Measurements from ENCODE around the gene RET. TPM values are rescaled to one million over a fixed set of nuclear protein-coding genes. Genes with fewer than 3 reads are reported as not detected.

The RET gene
- total and polyA plus RNA-seq, 2 of the 8 experiments (the other 6 are each of a cell fraction or from before 2014, with no cell fraction given): 6.7 to 8.4 TPM

GRCh38 chr10:43174969-43175368 is 98.1 kb downstream of the RET start:
- WGBS, 2 experiments (ENCODE audit: extremely low coverage in 1 of 2, insufficient coverage in 1 of 2, insufficient read length in 1 of 2, insufficient replicate concordance in 2 of 2, low coverage in 1 of 2, low lambda C conversion rate in 2 of 2, missing lambda C conversion rate in 1 of 2): 82% methylated on average over 6 of the region's 6 CpGs; no CpG with 5 or more reads in 1 of the 2 experiments
- Histone ChIP-seq H3K79me2 (ENCODE audit: control insufficient read depth in 1 of 2, insufficient read depth in 2 of 2, low read length in 2 of 2) (no peaks in the 10 kb centered on the region), H3K9me3 (ENCODE audit: insufficient read depth in 2 of 2, low read depth in 1 of 2, low read length in 1 of 2) (no peaks in the 10 kb centered on the region), H3K23ac (ENCODE audit: insufficient read length) (no peak overlapping the region), H2BK20ac (ENCODE audit: low read length) (no peak overlapping the region), H4K20me1 (replicated peaks in 1 of 2; ENCODE audit: control insufficient read depth in 1 of 2, insufficient read depth in 2 of 2, low read length in 2 of 2) (peaks cover 0 to 5% of the 10 kb centered on the region in 2 experiments), H4K5ac (ENCODE audit: insufficient read length, low read depth, low read length) (no peak overlapping the region), H3K27me3 (replicated peaks in 1 of 4; ENCODE audit: control insufficient read depth in 3 of 4, extremely low read depth in 1 of 4, insufficient read depth in 3 of 4, low read length in 3 of 4) (no peaks in the 10 kb centered on the region), H3K4me1 (replicated peaks in 1 of 4; ENCODE audit: control insufficient read depth in 3 of 4, insufficient read depth in 4 of 4, low read length in 3 of 4) (no peaks in the 10 kb centered on the region; a peak in 1 of 7 replicates), H3K23me2 (ENCODE audit: low read depth, low read length) (no peaks in the 10 kb centered on the region; the same call in 1 of the 2 replicates), H3K9ac (replicated peaks in 1 of 4; ENCODE audit: extremely low read depth in 1 of 4, low read depth in 3 of 4, low read length in 3 of 4) (no peak overlapping the region), H3K14ac (ENCODE audit: insufficient read length) (no peak overlapping the region), H2AK5ac (ENCODE audit: low read depth, low read length) (no peak overlapping the region), H3K79me1 (ENCODE audit: low read depth, low read length) (no peaks in the 10 kb centered on the region), H2BK5ac (ENCODE audit: low read depth, low read length) (no peak overlapping the region), H2BK12ac (ENCODE audit: low read depth, low read length) (no peak overlapping the region), H2AFZ (ENCODE audit: low read length) (no peak overlapping the region), H3K18ac (ENCODE audit: extremely low read depth, low read length) (no peak overlapping the region), H3K4me2 (ENCODE audit: insufficient read depth in 1 of 2, low read depth in 2 of 2, low read length in 2 of 2) (no peak overlapping the region), H4K91ac (replicated peaks; ENCODE audit: insufficient read length, low read length) (no peak overlapping the region), H3K4ac (replicated peaks; ENCODE audit: insufficient read length, low read depth, low read length) (no peak overlapping the region), H2BK120ac (replicated peaks; ENCODE audit: low read depth, low read length) (no peak overlapping the region), H4K8ac (ENCODE audit: extremely low read depth, insufficient read depth, low read length) (no peak overlapping the region), H3K36me3 (ENCODE audit: control insufficient read depth in 2 of 4, insufficient read depth in 4 of 4, low read length in 3 of 4) (peaks cover 0 to 2% (median 0%) of the 10 kb centered on the region in 4 experiments; a peak in 2 of 8 replicates), H3K4me3 (ENCODE audit: extremely low read depth in 1 of 4, insufficient read depth in 2 of 4, low read depth in 3 of 4, low read length in 4 of 4) (no peak overlapping the region), H3K56ac (replicated peaks; ENCODE audit: insufficient read length, low read depth, low read length) (no peak overlapping the region), H2BK15ac (ENCODE audit: low read length) (no peak overlapping the region), H3K27ac (ENCODE audit: low read depth, low read length) (no peak overlapping the region)
- DNase-seq (ENCODE audit: low read depth in 1 of 2, low spot score in 2 of 2) (no peak), FAIRE-seq (no peak)
- ChIA-PET CTCF (ENCODE audit: partially characterized antibody) (interaction anchor here (0.7 to 10.6 kb wide), 2 partner anchors 17 to 28 kb away, joined by 3 to 86 read pairs; no protein-coding TSS in a partner anchor), POLR2A (ENCODE audit: partially characterized antibody) (interaction anchor here (1.0 kb wide), 1 partner anchor 37 kb away, joined by 3 read pairs; the partner anchor contains the start of gene CSGALNACT2)
- no peak for TF ChIP-seq BACH1 (IDR thresholded peaks at IDR 0.05; ENCODE audit: low read length)
- no peak for TF ChIP-seq KDM1A (IDR thresholded peaks at IDR 0.05; ENCODE audit: borderline replicate concordance, low read length)
- TF ChIP-seq MAFK (IDR thresholded peaks at IDR 0.05; ENCODE audit: low read depth, low read length): no peak
- no peak for TF ChIP-seq ASH2L (IDR thresholded peaks at IDR 0.05; ENCODE audit: low read length)
- no peak for TF ChIP-seq HDAC2 (IDR thresholded peaks at IDR 0.05; ENCODE audit: borderline replicate concordance in 1 of 2, low read depth in 2 of 2, low read length in 2 of 2)
- TF ChIP-seq TAF7 (optimal IDR thresholded peaks at IDR 0.05; ENCODE audit: borderline replicate concordance, low read depth, low read length): no peak

Measured in H1 (cell line).